Measurements from ENCODE around the gene MICA.

MICA gene

GRCh38 chr6:31462026-31462963 lies 58.9 kb downstream of the MICA start:
- no peak for DNase-seq

GRCh38 chr6:31462964-31463870 lies 59.8 kb downstream of the MICA start:
- DNase-seq, result no peak

GRCh38 chr6:31464252-31465184 lies 61.1 kb downstream of the MICA start:
- no peak for DNase-seq

Data from KG1 (cell line).